Glomerular endothelial cell (primary cell): ENCODE data around the gene ASCL2. TPM values are rescaled to one million over a fixed set of nuclear protein-coding genes. Genes with fewer than 3 reads are reported as not detected.

Experiments
- DNase-seq: peaks from one replicate; pipeline ENCODE4 v3.0.0-alpha.2; 2011; ENCODE audit warnings: low read depth, low spot score; ENCODE audit errors: extremely low read depth
- total RNA-seq: library from RNA; depleted of rRNA; stranded (reverse); fragments of >200 nt; gene quantifications from 2 replicates; pipeline ENCODE4 v1.2.3, GENCODE V29; 2015

ASCL2 gene
- total RNA-seq, 1 donor from 2014 or later: not detected

DNA sequence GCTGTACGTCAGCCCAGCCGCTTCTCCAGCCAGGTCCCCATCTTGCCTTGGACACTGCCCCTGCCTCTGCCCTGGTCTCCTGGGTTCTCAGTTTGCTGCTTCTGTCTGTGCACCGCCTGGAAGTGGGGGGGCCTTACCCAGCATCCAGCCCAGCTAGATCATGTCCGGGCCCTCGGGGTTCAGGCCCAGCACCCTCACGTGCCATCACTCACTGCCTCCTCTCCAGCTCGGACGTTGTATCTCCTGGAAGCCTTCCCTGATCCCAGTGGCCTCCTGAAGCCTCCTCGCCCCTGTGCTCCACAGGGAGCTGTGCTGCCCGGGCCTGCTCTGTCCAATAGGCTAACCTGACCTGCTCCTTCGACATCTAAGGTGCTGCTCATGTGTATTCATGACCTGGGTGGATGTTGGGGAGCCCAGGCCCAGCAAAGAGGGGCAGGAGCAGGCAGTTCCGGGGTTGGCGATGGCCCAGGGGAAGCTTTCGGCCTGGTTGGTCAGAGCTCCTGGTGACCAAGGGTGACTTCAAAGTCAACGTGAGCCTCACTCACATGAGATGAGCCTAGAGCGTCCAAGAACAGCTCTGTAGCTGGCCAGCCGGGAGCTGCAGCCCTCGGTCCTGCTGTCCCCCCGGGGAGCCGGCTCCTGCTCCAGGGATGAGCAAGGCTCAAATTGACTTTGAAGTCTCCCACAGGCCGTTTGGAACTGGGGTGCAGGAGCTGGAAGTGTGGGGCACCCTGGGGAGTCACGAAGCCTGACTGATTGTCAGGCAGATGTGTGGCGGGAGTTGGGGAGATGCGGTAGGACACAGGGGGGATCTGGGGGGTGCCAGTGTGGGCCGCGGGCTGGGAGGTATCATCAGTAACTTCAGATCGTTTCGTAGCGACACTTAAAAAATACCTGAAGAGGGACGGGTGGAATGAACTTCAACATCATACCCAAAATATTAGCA, 5.2 kb upstream of the ASCL2 start:
- DNase-seq: no peak

DNA sequence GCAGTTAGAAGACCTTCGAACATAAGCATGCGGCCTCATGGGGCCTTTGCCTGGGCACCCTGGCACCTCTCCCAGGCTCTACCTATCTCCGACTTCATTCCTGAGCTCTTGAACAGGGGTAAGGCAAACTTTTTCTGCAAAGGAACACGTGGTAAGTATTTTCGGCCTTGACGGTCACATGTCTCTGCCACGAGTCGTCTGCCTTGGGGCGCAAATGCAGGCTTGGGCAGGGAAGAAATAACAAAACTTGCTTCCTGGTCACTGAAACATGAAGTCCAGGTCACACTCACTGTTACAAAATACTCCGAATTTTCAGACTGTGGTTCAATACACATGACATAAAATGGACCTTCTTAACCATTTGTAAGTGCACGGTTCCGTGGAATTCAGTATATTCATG, 3.4 kb upstream of the ASCL2 start:
- DNase-seq: no peak

- DNase-seq: no peak
Measured at GRCh38 chr11:2273311-2273710, 2.9 kb upstream of the ASCL2 start.

GRCh38 chr11:2272946-2273280, 2.5 kb upstream of the ASCL2 start:
- no peak for DNase-seq

DNA sequence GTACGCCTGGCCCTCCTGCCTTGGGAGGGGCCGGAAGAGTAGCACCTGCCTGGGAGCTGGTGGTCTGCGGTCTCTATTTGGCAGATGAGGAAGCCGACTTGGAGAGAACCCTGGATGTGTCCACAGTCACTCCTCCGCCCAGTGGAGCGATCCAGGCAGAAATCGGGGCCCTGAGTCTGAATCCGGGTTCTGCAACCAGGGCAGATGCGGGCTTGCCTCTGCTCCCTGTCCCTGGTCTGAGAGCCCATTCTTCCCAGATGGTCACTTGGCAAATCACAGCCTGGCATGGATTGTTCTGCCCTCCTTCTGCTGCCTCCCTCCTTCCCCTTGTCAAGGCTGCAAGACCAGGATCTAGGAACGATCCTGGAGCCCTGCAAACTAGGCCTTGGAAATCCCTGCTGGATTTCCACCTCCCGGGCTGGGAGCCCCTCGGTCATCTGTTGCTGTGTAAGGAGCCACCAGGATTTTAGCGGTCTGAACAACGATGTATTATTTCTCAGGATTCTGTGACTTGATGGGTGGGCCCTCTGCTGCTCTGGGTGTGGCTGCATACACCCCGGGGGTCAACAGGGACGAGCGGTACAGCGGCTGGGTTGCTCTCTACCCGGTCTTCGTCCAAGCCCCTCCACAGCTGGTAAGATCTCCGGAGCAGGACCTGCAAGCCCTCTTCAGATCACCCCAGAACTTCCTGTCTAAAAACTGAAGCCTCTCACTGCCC, 2.0 kb upstream of the ASCL2 start:
- no peak for DNase-seq

DNA sequence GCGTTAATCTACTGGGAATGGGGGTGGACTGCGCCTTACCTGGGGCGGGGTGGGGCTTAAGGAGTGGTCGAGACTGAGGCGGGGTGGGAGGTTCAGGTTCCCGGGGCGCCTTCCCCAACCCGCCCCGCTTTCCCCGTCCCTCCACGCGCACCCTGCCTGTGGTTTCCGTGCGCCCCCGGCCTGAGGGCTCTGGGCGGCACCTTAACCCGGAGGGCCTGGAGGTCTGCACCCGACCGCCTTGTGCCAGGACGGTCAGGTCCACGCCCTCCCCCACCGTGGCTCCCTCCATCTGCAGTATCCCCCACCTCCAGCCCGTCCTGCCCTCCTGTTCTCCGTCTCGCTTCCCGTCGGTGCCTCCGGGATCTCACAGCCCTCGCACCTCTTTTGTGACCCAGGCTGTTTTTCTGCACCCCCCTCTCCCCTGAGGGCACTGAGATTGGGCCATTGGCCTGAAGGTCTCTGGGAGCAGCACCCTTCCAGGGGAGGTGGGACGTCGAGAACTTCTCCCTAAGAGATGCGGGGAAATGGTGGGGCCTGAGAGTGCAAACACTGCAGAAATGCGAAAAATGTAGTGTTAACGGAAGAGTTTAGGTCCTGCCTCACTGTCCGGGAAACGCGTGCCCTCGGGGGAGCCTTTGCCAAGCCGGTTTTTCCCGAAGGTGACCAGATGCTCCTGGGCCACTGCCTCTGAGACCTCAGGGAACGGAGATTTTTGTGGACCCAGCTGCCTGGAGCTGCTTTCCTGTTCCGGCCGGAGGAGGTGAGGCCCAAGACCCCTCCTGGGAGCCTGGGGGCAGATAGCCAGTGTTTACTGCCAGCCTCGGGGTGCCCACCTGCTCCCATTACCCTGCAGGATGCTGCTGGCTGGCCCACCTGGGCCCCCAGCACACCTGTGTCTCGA, 1.2 kb upstream of the ASCL2 start:
- DNase-seq: no peak

DNA sequence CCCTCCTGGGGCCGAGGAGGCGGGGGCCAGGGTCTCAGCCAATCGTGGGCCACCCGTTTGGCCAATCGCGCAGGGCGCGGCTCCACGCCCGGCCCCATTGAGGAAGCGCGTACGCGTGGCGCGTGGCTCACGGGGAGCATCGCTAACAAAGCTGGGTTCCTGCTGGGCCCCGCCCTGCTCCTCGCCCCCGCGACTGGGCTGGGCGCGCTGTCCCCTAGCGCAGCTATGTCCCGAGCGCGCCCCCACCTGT, 614 bp upstream of the ASCL2 start:
- no peak for DNase-seq

- no peak for DNase-seq
Measured at GRCh38 chr11:2269601-2270321, 627 bp downstream of the ASCL2 start.

GRCh38 chr11:2268729-2269600, 1.4 kb downstream of the ASCL2 start:
- DNase-seq: no peak

DNA sequence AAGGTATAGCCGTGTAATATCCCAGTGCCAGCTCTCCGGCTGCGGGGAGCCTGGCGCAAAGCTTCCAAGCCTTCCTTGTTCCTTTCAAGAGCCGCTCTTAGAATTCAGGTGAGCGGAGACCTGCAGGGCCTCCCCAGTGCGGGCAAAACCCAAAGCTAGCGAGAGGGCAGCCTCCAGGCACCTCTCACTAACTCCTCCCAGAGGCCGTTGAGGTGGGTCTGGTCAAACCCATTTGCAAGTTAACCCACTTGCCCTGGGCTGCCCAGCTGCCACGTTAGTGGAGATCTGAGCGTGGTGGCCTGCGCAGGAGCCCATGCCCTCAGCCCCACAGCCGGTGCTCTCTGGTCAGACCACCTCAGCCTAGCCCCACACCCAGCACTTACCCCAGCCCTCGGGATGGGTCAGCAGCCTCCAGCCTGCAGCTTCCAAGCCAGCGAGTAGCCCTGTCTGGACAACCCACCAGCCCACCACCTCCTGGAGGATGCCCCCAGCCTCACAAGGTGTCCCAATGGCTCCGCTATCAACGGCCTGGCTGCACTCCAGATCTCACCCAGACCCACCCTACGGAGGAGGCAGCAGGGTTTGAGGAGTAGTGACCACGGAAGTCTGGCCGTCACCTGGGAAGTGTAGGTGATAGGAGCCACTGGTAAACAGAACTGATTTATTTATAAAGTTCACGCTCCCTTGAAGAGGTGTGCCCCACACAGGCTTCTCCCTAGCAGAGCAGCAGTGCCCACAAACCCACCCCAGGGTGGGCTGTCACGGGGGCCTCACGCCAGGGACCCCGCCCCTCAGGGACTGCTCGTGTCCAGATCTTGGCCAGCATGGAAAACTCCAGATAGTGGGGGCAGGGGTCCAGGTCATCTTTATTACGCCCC, 2.3 kb downstream of the ASCL2 start:
- DNase-seq: no peak

DNA sequence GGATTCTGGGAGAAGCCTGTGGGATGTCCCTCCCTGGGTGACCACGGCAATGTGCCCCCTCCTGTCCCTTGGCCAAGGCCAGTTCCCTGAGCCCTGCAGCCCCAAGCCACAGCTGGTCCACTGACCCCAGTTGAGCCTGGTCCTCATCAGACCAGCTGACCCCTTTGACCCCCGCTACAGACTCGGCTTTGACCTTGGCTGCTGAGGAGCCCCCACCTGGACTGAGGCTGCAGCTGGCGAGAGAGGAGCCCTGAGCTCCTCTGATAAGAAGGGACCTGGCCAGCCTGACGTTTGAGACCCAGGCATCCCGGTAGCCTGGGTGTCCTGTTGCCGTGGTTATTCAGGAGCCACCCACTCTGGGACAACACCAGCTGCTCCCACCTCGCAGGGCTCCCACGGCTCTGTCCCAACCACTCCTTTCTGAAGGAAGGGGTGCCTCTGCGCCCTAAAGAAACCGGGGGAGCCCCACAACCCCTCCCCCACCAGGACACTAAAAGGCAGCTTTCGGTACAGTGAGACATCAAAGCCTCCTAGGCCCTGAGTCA, 3.0 kb downstream of the ASCL2 start:
- DNase-seq: no peak

DNA sequence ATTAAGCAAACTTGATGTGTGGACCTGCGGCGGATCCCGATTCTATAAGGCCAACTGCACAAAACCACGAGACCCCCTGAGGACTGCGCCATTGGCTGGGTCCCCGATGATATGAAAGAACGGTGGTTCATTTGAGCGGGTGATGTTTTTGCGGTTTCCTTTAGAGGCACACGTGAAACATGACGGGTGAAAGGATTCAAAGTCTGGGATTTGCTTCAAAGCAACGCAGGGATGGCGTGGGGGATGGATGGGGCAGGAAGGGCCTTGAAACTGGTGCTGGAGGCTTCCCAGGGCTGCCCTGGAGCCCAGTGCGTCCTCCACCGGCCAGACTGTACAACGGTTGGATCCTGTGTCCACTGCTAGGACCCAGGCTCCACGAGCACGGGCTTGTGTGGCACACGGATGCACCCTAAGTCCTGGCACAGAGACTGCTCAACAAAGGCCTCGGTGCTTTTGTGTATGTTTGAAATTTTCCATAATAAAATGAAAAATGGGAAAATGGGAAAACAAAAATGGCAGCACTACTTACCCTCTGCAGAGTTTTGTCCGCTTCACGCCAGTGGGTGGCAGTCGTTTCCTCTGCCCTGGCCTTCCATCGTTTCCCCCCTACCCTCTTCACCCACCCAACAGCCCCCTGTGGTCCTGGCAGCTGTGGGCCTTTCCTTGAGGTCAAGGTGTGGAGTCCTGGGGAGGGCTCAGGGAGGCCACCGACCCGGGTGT, 3.6 kb downstream of the ASCL2 start:
- no peak for DNase-seq

DNA sequence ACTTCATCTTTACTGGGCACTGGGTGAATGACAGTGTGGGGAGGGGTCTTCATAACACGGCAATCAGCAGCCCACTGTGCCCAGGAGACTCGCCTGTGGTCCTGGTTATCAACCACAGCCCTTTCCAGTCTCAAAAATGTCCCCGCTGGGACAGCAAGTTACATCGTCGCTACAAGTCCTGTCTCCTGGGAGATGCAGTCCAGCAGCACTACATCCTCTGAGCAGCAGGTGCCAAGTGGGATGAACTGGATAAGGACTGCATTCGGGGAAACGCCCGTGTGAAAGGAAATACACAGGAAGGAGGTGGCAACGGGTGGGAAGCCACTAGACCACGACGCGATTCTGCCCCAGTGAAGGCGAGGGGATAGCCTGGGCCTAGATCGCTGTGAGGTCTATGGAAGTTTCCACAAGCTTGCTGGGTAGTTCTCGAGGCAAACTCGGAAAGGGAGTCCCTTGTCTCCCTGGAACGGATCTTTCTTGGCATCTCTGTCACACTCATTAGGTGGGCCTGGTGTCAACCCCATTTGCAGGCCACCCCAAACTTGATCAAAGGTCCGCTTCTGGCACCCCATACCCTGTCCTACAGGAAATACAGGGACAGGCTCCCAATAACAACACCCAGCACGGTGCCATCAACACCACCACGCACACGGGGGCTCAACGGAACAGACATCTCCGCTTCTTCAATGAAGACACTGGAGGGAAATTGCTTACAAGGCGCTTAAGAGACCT, 4.4 kb downstream of the ASCL2 start:
- DNase-seq: no peak

GRCh38 chr11:2265396-2265795, 5.0 kb downstream of the ASCL2 start:
- no peak for DNase-seq

GRCh38 chr11:2264366-2265053, 5.9 kb downstream of the ASCL2 start:
- DNase-seq: no peak

DNA sequence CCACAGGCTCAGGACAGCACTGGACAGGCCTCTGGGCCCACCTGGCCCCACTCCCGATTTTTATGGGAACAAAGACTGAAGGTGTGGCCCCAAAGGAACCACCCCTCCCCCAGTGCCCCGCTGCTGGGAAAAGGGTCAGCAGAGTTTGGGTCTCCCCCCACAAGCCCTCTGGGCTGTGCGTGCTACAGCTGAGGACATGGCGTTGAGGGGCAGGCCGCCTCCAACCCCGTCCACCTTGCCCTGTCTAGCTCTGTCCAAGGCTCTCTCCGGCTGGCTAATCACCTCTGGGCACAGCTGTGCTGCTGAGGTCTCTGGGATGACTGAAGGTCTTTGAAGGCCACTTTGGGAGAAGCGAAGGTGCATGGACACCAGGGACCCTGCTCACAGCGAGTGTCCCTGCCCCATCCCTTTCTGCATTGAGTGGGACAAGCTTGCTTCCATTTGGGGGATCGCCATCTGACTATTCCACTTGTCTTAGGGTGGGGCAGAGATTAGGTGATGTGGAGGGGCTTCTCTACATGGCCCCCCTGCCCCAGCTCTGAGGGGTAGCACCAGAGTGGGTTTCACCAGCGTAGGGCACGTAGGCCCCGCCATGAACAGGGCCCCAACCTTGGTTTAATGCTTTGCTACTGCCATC, 6.5 kb downstream of the ASCL2 start:
- no peak for DNase-seq
